BE2C (cell line): ENCODE data around the gene RBM38.

Source experiments
- DNase-seq: peaks from one replicate; pipeline ENCODE4 v3.0.0-alpha.2; 2020
- H3K27me3 ChIP-seq: fragments of 250-450 bp; sonication (Bioruptor Pico); 2 replicates; pipeline ENCODE4 v1.5.1; 2020; ENCODE audit warnings: mild to moderate bottlenecking
- H3K36me3 ChIP-seq: fragments of 250-450 bp; sonication (Bioruptor Pico); 2 replicates; pipeline ENCODE4 v1.5.1; 2020; ENCODE audit warnings: mild to moderate bottlenecking
- H3K4me1 ChIP-seq: fragments of 250-450 bp; sonication (Bioruptor Pico); 2 replicates; pipeline ENCODE4 v1.5.1; 2020
- H3K4me3 ChIP-seq: 2 replicates; pipeline ENCODE4 v1.5.1; 2011; ENCODE audit warnings: low read depth, low read length
- H3K9me3 ChIP-seq: fragments of 250-450 bp; sonication (Bioruptor Pico); 2 replicates; pipeline ENCODE4 v1.5.1; 2020
- TF ChIP-seq, protein P1 (sequence below): IDR thresholded peaks from 2 replicates; pipeline ENCODE4 v1.5.1; 2012; ENCODE audit warnings: mild to moderate bottlenecking, low read depth, low read length

RBM38 gene

DNA sequence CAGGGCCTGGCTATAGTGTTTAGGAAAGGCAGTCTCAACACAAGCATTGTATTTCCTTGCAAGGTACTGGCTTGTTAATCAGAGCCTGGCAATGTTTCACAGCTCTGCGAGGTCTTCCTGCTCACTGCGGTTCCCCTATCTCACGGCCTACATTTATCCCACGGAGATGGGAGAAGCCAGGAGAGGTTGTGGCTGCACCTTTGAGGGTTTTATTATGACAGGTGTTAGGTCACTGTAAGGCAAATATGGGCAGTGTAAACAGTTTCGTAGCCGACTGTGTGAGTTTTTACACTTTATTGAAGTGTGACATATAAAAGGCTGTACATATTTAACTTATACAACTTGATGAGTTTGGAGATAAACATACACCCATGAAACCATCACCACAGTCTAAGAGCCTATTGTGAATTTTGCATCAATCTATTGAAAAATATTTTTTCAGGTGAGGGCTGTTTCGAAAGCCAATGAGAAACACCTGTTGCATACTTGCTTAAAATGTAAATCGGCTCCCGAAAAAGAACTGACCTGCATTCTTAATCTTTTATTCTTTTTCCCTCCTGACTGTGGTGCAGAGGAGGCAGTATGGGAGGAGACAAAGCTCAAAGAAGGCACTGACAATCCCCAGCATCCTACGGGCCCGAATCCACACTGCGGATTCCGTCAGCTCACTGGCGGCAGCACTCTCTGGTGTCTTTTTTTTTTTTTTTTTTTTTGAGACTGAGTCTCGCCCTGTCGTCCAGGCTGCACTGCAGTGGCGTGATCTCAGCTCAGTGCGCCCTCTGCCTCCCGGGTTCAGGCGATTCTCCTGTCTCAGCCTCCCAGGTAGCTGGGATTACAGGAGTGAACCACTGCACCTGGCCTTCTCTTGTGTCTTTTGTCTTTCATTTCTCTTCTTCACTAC, 7.5 kb upstream of the RBM38 start:
- Histone ChIP-seq H3K4me1 (no peaks in the 10 kb centered on the region), H3K4me3 (no peak overlapping the region), H3K36me3 (peaks cover 16% of the 10 kb centered on the region), H3K9me3 (no peaks in the 10 kb centered on the region), H3K27me3 (no peaks in the 10 kb centered on the region)
- no peak for DNase-seq
- TF ChIP-seq, protein P1, sequence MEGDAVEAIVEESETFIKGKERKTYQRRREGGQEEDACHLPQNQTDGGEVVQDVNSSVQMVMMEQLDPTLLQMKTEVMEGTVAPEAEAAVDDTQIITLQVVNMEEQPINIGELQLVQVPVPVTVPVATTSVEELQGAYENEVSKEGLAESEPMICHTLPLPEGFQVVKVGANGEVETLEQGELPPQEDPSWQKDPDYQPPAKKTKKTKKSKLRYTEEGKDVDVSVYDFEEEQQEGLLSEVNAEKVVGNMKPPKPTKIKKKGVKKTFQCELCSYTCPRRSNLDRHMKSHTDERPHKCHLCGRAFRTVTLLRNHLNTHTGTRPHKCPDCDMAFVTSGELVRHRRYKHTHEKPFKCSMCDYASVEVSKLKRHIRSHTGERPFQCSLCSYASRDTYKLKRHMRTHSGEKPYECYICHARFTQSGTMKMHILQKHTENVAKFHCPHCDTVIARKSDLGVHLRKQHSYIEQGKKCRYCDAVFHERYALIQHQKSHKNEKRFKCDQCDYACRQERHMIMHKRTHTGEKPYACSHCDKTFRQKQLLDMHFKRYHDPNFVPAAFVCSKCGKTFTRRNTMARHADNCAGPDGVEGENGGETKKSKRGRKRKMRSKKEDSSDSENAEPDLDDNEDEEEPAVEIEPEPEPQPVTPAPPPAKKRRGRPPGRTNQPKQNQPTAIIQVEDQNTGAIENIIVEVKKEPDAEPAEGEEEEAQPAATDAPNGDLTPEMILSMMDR = no peak

GRCh38 chr20:57384486-57384885, 6.7 kb upstream of the RBM38 start:
- Histone ChIP-seq H3K4me1 (no peaks in the 10 kb centered on the region), H3K36me3 (peaks cover 15% of the 10 kb centered on the region), H3K4me3 (no peak overlapping the region), H3K27me3 (no peaks in the 10 kb centered on the region), H3K9me3 (no peaks in the 10 kb centered on the region)
- TF ChIP-seq, protein P1 = no peak
- DNase-seq = no peak

- TF ChIP-seq, protein P1 = no peak
Observed at GRCh38 chr20:57384953-57385761, 6.0 kb upstream of the RBM38 start.

GRCh38 chr20:57385940-57386339, 5.3 kb upstream of the RBM38 start:
- Histone ChIP-seq H3K4me3 (no peak overlapping the region), H3K4me1 (peaks cover 3% of the 10 kb centered on the region)

More at GRCh38 chr20:57384953-57385761, 6.0 kb upstream of the RBM38 start:
- peaks cover 15% of the 10 kb centered on the region for H3K36me3 ChIP-seq
- no peaks in the 10 kb centered on the region for H3K27me3 ChIP-seq
- no peaks in the 10 kb centered on the region for H3K9me3 ChIP-seq
- no peaks in the 10 kb centered on the region for H3K4me1 ChIP-seq
- DNase-seq = no peak
- no peak overlapping the region for H3K4me3 ChIP-seq

GRCh38 chr20:57386762-57387161, 4.4 kb upstream of the RBM38 start:
- peaks cover 3% of the 10 kb centered on the region; the same call in 1 of the 2 replicates for H3K9me3 ChIP-seq
- peaks cover 4% of the 10 kb centered on the region for H3K4me1 ChIP-seq
- TF ChIP-seq, protein P1 = no peak
- no peaks in the 10 kb centered on the region for H3K27me3 ChIP-seq
- H3K4me3 ChIP-seq = no peak overlapping the region
- peaks cover 4% of the 10 kb centered on the region; the same call in 1 of the 2 replicates for H3K36me3 ChIP-seq
- no peak for DNase-seq

More at GRCh38 chr20:57385940-57386339, 5.3 kb upstream of the RBM38 start:
- peaks cover 3% of the 10 kb centered on the region; the same call in 1 of the 2 replicates for H3K9me3 ChIP-seq
- peaks cover 9% of the 10 kb centered on the region for H3K36me3 ChIP-seq
- H3K27me3 ChIP-seq = no peaks in the 10 kb centered on the region
- TF ChIP-seq, protein P1 = no peak
- DNase-seq = no peak
